ENCODE measurements around the gene ANKRD28. TPM values are rescaled to one million over a fixed set of nuclear protein-coding genes. Genes with fewer than 3 reads are reported as not detected.

ANKRD28 gene
- total RNA-seq, 1 experiment from 2014 or later, result 47.5 TPM

DNA sequence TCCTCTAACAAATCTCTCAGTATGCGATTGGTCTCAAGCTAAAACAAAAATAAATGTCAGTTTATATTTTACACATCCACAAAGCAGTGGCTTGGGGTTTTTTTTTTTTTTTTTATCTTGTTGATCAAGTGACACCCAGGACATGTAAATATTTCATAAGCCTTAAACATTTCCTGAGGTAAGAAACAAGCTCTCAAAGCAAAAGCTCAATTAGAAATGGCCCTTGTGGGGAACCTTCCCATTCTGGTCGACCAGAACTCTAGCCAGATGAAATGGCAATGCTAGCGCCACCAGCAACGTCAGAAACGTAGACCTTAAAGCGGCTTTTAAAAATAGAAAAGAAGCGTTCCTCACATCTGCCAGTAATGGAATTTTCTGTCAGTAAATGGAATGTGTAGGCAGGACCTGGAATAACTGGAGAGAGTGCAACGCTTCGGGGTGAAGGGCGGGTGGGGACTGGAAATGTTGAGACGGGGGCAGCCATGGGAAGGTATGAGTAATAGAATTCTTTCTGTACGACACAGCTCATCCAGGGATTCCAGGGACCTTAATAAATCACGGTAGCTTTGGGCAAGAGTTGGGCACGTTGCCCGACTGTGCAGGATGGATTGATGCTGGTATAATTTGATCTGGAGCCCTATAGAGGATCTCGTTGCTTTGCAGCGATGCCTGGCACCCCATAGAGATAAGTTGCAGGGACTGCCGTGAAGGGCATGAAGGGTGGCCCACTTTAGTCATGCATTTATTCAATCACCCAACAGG lies 151.9 kb downstream of the ANKRD28 start (continued):
- TF ChIP-seq POLR2AphosphoS5 (IDR thresholded peaks at IDR 0.05; ENCODE audit: low read depth, low read length), result peak; percentile 72
- peak; percentile 97 for TF ChIP-seq FOSL1 (IDR thresholded peaks at IDR 0.05; ENCODE audit: low read depth)
- peak; percentile 95 for TF ChIP-seq SP1 (IDR thresholded peaks at IDR 0.05; ENCODE audit: low read depth)
- no peak for TF ChIP-seq EZH2 (IDR thresholded peaks at IDR 0.05)
- peak; percentile 32 for TF ChIP-seq YY1 (IDR thresholded peaks at IDR 0.05; ENCODE audit: extremely low read depth, insufficient replicate concordance, low read depth, low read length)
- TF ChIP-seq, protein P1, sequence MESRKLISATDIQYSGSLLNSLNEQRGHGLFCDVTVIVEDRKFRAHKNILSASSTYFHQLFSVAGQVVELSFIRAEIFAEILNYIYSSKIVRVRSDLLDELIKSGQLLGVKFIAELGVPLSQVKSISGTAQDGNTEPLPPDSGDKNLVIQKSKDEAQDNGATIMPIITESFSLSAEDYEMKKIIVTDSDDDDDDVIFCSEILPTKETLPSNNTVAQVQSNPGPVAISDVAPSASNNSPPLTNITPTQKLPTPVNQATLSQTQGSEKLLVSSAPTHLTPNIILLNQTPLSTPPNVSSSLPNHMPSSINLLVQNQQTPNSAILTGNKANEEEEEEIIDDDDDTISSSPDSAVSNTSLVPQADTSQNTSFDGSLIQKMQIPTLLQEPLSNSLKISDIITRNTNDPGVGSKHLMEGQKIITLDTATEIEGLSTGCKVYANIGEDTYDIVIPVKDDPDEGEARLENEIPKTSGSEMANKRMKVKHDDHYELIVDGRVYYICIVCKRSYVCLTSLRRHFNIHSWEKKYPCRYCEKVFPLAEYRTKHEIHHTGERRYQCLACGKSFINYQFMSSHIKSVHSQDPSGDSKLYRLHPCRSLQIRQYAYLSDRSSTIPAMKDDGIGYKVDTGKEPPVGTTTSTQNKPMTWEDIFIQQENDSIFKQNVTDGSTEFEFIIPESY (IDR thresholded peaks at IDR 0.05; ENCODE audit: extremely low read depth, insufficient replicate concordance, low read length), result no peak

DNA sequence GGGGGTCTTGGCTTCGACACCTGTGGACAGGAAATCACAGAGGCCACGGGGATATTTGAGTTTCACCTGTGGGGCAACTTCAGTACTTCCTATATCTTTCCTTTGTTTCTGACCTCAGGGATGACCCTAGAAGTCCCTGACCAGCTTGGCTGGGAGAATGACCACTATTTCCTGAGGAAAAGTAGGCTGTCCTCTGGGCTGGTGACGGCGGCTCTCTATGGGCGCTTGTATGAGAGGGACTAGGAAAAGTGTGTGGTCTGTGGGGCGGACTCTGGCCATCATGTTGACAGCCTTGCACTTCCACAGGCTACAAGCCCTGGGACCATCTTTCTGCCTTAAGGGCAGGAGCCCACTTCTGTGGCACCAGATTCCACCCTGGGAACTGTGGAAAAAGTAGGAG lies 152.5 kb downstream of the ANKRD28 start:
- no peaks in the 10 kb centered on the region for H3K27me3 ChIP-seq (ENCODE audit: insufficient read depth, low read length)
- no TSS peak for BruUV-seq (replicated peaks)
- ChIA-PET POLR2A (interaction anchor here (1.0 to 1.7 kb wide), 2 partner anchors 9 to 152 kb away, joined by 4 to 9 read pairs; partner anchors contain the start of gene ANKRD28), RAD21 (ENCODE audit: low non-redundant PET in 1 of 2, low total read pairs in 2 of 2, uncharacterized antibody in 2 of 2, unreplicated experiment in 2 of 2) (no interaction called here), CTCF (interaction anchor here (1.1 kb wide), 1 partner anchor 15 kb away, joined by 4 read pairs; no protein-coding TSS in a partner anchor)
- TF ChIP-seq JUND (IDR thresholded peaks at IDR 0.05), result no peak
- TF ChIP-seq, protein P2, sequence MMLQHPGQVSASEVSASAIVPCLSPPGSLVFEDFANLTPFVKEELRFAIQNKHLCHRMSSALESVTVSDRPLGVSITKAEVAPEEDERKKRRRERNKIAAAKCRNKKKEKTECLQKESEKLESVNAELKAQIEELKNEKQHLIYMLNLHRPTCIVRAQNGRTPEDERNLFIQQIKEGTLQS (IDR thresholded peaks at IDR 0.05), result no peak
- TF ChIP-seq ZNF274 (IDR thresholded peaks at IDR 0.05; ENCODE audit: low read depth, low read length), result no peak
- TF ChIP-seq POLR2AphosphoS5 (IDR thresholded peaks at IDR 0.05; ENCODE audit: low read depth, low read length), result no peak
- no peak for TF ChIP-seq SIN3A (IDR thresholded peaks at IDR 0.05; ENCODE audit: low read depth)
- no peak for TF ChIP-seq SP1 (IDR thresholded peaks at IDR 0.05; ENCODE audit: low read depth)
- no peak for TF ChIP-seq POLR2A (IDR thresholded peaks at IDR 0.05; ENCODE audit: borderline replicate concordance, extremely low read depth, insufficient read depth, insufficient read length)
- no peaks in the 10 kb centered on the region for H4K20me1 ChIP-seq (ENCODE audit: insufficient read depth)
- intact Hi-C loops (cut with micrococcal nuclease), result no loop called here
- peak overlapping the region in 1 of 2 experiments; percentile 34; a peak in 1 of 4 replicates for H3K4me3 ChIP-seq (replicated peaks in 1 of 2; ENCODE audit: low read depth in 1 of 2, low read length in 2 of 2)
- no peaks in the 10 kb centered on the region for H3K9me3 ChIP-seq (ENCODE audit: control insufficient read depth in 1 of 2, insufficient read depth in 1 of 2, low read depth in 1 of 2, low read length in 2 of 2)
- H3K27ac ChIP-seq (ENCODE audit: low read depth, low read length), result peak overlapping the region; percentile 96
- H3K79me2 ChIP-seq (ENCODE audit: insufficient read depth, low read length), result no peaks in the 10 kb centered on the region
- ATAC-seq (no peak), DNase-seq (ENCODE audit: low read depth, low spot score) (no peak)
- peaks cover 29 to 45% of the 10 kb centered on the region in 2 experiments for H3K4me1 ChIP-seq (ENCODE audit: control insufficient read depth in 1 of 2, insufficient read depth in 2 of 2, low read length in 2 of 2)
- H3K4me2 ChIP-seq (ENCODE audit: low read length), result peak overlapping the region; percentile 75
- no peaks in the 10 kb centered on the region for H3K9me2 ChIP-seq (ENCODE audit: insufficient read depth)
- peak overlapping the region; percentile 67 for H3K9ac ChIP-seq (ENCODE audit: low read length)
- H3K36me3 ChIP-seq (ENCODE audit: control insufficient read depth in 1 of 2, insufficient read depth in 2 of 2, low read length in 2 of 2), result no peaks in the 10 kb centered on the region
- peak overlapping the region; percentile 74 for H2AFZ ChIP-seq (ENCODE audit: low read depth, low read length, poor library complexity, severe bottlenecking)
